Measurements from ENCODE around the gene TSSK6.

Gene TSSK6

DNA sequence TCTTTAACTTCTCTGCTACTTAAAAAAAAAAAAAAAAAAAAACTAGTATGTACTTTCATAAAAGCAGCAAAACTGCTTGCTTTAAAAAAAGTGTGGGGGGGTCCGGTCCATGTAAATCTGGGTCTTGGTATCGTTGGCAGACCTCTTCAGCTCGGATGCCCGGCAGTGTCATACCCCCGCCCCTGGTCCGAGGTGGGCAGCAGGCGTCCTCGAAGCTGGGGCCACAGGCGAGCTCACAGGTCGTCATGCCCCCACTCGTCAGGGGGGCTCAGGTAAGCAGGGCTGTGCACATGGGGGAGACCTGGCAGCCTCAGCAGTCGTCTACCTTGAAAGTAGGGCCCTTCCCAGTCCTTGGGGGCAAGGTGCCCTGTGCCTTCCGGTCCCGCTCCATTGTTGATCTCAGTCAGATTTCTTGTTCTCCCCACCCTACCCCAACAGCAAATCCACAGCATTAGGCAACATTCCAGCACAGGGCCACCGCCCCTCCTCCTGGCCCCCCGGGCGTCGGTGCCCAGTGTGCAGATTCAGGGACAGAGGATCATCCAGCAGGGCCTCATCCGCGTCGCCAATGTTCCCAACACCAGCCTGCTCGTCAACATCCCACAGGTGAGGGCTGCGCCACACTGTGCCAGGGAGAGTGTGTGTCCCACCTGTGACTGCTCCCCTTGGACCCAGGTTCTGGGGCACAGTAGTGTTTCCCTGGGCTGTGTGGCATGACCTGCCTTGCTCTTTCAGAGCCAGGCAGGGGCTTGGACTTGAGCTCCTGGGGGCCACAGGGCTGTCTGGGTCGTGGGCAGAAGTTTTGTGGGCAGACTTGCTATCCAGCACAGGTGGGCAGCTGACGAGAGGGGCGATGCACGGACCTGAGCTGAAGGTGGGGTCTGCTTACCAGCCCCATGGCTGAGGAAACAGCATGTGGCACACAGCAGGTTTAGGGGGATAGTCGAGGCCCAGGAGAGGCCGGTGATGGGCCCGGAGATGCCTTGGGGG, 19.4 kb downstream of the TSSK6 start:
- Histone ChIP-seq H3K27ac (ENCODE audit: low read length) (no peak overlapping the region), H3K36me3 (ENCODE audit: control insufficient read depth, low read depth, low read length) (peaks cover 37% of the 10 kb centered on the region), H3K4me3 (ENCODE audit: low read length) (no peak overlapping the region), H3K4me1 (ENCODE audit: control insufficient read depth, low read depth, low read length) (no peaks in the 10 kb centered on the region), H3K27me3 (ENCODE audit: control insufficient read depth, insufficient read depth, low read length) (no peaks in the 10 kb centered on the region), H3K9ac (ENCODE audit: low read length) (no peak overlapping the region), H3K9me3 (ENCODE audit: control insufficient read depth, low read depth, low read length) (no peaks in the 10 kb centered on the region)

DNA sequence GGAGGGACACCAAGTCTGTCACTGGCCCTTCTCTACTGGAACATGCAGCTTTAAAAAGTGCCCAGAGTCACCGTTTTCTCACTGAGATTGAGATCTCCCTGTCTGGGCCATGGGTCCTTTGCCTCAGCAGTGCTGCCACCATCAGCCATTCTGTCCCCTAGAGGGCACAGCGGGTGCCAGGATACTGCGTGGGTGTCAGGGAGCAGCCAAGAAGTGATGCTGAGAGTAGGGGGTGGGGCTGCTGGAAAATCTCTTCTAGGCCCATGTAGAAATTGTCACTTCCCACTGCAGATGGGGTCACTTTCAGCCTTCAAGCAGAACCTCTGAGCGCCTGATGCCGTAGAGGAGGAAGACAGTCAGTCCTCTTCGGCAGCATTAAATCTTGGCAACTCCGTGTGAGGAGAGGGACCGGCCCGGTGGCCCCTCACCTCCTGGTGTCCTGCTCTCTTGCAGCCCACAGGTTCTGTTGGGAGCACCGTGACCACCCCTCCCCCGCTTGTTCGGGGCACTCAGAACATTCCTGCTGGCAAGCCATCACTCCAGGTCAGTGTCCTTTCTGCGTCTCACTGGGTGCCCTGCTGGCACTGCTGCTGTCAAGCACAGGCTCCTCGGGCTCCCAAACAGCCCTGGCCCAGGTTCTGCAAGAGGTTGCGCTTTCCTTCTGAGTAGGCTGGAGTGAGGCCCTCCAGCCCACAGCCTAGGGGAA, 21.4 kb downstream of the TSSK6 start:
- Histone ChIP-seq H3K4me3 (ENCODE audit: low read length) (no peak overlapping the region), H3K9ac (ENCODE audit: low read length) (no peak overlapping the region), H3K4me1 (ENCODE audit: control insufficient read depth, low read depth, low read length) (peaks cover 13% of the 10 kb centered on the region), H3K36me3 (ENCODE audit: control insufficient read depth, low read depth, low read length) (peaks cover 27% of the 10 kb centered on the region), H3K9me3 (ENCODE audit: control insufficient read depth, low read depth, low read length) (no peaks in the 10 kb centered on the region), H3K27ac (ENCODE audit: low read length) (no peak overlapping the region), H3K27me3 (ENCODE audit: control insufficient read depth, insufficient read depth, low read length) (no peaks in the 10 kb centered on the region)

DNA sequence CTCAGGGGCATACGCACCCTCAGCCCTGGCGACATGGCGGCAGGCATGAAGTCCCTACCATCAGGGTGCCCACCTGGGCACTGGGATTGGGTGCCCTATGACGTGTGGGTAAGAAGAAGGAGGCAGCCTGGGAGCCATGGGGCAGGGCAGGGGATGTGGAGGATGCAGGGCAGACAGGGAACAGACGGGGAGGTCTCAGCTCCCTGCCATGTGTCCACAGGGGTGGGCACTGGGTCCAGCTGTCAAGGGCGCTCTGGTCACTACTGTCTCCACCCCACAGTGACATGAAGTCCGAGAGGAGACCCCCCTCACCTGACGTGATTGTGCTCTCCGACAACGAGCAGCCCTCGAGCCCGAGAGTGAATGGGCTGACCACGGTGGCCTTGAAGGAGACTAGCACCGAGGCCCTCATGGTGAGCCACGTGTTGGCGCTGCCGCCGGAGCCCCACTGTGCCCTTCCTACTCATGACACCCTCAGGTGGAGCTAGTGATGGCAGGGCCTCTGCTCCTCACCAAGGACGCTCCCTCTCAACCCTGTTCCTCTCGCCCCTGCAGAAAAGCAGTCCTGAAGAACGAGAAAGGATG, 23.2 kb downstream of the TSSK6 start:
- H3K9me3 ChIP-seq (ENCODE audit: control insufficient read depth, low read depth, low read length), result no peaks in the 10 kb centered on the region
- H3K27ac ChIP-seq (ENCODE audit: low read length), result no peak overlapping the region
- peaks cover 13% of the 10 kb centered on the region for H3K36me3 ChIP-seq (ENCODE audit: control insufficient read depth, low read depth, low read length)
- H3K4me3 ChIP-seq (ENCODE audit: low read length), result no peak overlapping the region
- no peaks in the 10 kb centered on the region for H3K27me3 ChIP-seq (ENCODE audit: control insufficient read depth, insufficient read depth, low read length)
- H3K9ac ChIP-seq (ENCODE audit: low read length), result no peak overlapping the region
- peaks cover 22% of the 10 kb centered on the region for H3K4me1 ChIP-seq (ENCODE audit: control insufficient read depth, low read depth, low read length)

GRCh38 chr19:19491321-19492025, 23.9 kb downstream of the TSSK6 start:
- H3K9me3 ChIP-seq (ENCODE audit: control insufficient read depth, low read depth, low read length), result no peaks in the 10 kb centered on the region
- H3K4me3 ChIP-seq (ENCODE audit: low read length), result no peak overlapping the region
- H3K27me3 ChIP-seq (ENCODE audit: control insufficient read depth, insufficient read depth, low read length), result no peaks in the 10 kb centered on the region
- H3K27ac ChIP-seq (ENCODE audit: low read length), result no peak overlapping the region
- H3K4me1 ChIP-seq (ENCODE audit: control insufficient read depth, low read depth, low read length), result peaks cover 22% of the 10 kb centered on the region
- H3K36me3 ChIP-seq (ENCODE audit: control insufficient read depth, low read depth, low read length), result peaks cover 8% of the 10 kb centered on the region
- H3K9ac ChIP-seq (ENCODE audit: low read length), result no peak overlapping the region

GRCh38 chr19:19490214-19490968, 25.0 kb downstream of the TSSK6 start:
- Histone ChIP-seq H3K9ac (ENCODE audit: low read length) (peak overlapping the region; percentile 48), H3K36me3 (ENCODE audit: control insufficient read depth, low read depth, low read length) (no peaks in the 10 kb centered on the region), H3K9me3 (ENCODE audit: control insufficient read depth, low read depth, low read length) (no peaks in the 10 kb centered on the region), H3K27ac (ENCODE audit: low read length) (peak overlapping the region; percentile 85), H3K4me3 (ENCODE audit: low read length) (no peak overlapping the region), H3K4me1 (ENCODE audit: control insufficient read depth, low read depth, low read length) (peaks cover 22% of the 10 kb centered on the region), H3K27me3 (ENCODE audit: control insufficient read depth, insufficient read depth, low read length) (no peaks in the 10 kb centered on the region)

DNA sequence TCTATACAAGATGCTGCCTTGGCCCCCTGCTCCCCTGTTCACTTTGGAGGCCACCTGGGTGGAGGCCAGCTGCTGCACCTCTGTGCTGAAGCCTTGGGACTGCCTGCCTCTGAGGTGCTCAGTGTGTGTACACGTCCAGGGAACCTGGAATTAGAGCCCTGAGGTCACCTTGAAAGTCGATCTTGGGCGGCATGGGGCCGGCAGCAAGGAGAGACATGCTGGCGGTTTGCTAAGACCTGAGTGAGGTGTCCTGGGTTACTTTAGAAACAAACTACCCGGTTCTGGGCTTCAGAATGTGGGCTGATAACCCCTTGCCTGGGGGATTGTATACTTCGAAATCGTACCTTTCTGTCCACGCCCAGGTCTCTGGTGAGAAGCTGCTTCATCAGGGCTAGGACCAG, 25.5 kb downstream of the TSSK6 start:
- Histone ChIP-seq H3K27me3 (ENCODE audit: control insufficient read depth, insufficient read depth, low read length) (no peaks in the 10 kb centered on the region), H3K9ac (ENCODE audit: low read length) (peak overlapping the region; percentile 48), H3K27ac (ENCODE audit: low read length) (peak overlapping the region; percentile 85), H3K4me1 (ENCODE audit: control insufficient read depth, low read depth, low read length) (peaks cover 22% of the 10 kb centered on the region), H3K36me3 (ENCODE audit: control insufficient read depth, low read depth, low read length) (no peaks in the 10 kb centered on the region), H3K9me3 (ENCODE audit: control insufficient read depth, low read depth, low read length) (no peaks in the 10 kb centered on the region), H3K4me3 (ENCODE audit: low read length) (no peak overlapping the region)

DNA sequence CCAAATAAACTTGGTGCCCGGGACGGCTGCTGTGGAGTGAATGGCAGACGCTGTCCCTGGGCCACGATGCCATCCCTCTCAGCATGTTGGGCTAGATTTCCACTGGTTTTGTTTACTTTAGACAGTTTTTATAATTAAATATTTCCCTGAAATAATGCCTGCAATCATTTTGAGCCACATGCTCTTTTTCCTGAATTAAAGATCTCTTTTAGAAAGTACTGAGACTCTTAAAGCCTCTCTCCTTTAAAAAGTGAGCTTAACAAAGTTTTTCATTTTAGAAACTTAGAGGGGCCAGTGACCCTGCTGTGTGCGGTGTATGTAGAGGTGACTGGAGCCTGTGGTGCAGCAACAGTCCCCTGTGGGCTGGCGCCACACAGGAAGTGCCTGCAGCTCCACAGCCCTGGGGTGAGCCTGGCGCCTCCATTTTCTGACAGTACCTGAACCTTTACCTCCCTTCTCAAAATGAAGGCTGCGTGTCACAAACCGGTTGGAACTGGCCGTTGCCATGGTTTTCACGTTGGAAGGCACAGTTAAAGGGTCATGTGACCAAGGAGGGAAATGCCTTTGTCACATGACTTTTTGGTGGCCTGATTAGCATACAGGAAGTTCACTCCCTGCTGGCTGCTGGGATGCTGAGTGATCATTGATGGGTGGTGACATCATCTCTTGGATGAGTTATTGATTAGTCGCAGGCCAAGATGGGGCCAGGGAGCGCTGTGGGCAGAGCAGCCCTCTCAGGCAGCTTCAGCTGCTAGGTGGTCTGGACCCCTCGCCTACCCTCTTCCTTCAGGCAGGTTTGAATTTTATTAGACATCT, 26.3 kb downstream of the TSSK6 start:
- Histone ChIP-seq H3K4me1 (ENCODE audit: control insufficient read depth, low read depth, low read length) (peaks cover 22% of the 10 kb centered on the region), H3K9ac (ENCODE audit: low read length) (peak overlapping the region; percentile 72), H3K36me3 (ENCODE audit: control insufficient read depth, low read depth, low read length) (no peaks in the 10 kb centered on the region), H3K27me3 (ENCODE audit: control insufficient read depth, insufficient read depth, low read length) (no peaks in the 10 kb centered on the region), H3K4me3 (ENCODE audit: low read length) (no peak overlapping the region), H3K27ac (ENCODE audit: low read length) (peak overlapping the region; percentile 94), H3K9me3 (ENCODE audit: control insufficient read depth, low read depth, low read length) (no peaks in the 10 kb centered on the region)

- Histone ChIP-seq H3K27ac (ENCODE audit: low read length) (peak overlapping the region; percentile 94), H3K9me3 (ENCODE audit: control insufficient read depth, low read depth, low read length) (no peaks in the 10 kb centered on the region), H3K4me3 (ENCODE audit: low read length) (no peak overlapping the region), H3K27me3 (ENCODE audit: control insufficient read depth, insufficient read depth, low read length) (no peaks in the 10 kb centered on the region), H3K4me1 (ENCODE audit: control insufficient read depth, low read depth, low read length) (peaks cover 22% of the 10 kb centered on the region), H3K9ac (ENCODE audit: low read length) (peak overlapping the region; percentile 72), H3K36me3 (ENCODE audit: control insufficient read depth, low read depth, low read length) (no peaks in the 10 kb centered on the region)
Measured at GRCh38 chr19:19487950-19488874, 27.1 kb downstream of the TSSK6 start.

DNA sequence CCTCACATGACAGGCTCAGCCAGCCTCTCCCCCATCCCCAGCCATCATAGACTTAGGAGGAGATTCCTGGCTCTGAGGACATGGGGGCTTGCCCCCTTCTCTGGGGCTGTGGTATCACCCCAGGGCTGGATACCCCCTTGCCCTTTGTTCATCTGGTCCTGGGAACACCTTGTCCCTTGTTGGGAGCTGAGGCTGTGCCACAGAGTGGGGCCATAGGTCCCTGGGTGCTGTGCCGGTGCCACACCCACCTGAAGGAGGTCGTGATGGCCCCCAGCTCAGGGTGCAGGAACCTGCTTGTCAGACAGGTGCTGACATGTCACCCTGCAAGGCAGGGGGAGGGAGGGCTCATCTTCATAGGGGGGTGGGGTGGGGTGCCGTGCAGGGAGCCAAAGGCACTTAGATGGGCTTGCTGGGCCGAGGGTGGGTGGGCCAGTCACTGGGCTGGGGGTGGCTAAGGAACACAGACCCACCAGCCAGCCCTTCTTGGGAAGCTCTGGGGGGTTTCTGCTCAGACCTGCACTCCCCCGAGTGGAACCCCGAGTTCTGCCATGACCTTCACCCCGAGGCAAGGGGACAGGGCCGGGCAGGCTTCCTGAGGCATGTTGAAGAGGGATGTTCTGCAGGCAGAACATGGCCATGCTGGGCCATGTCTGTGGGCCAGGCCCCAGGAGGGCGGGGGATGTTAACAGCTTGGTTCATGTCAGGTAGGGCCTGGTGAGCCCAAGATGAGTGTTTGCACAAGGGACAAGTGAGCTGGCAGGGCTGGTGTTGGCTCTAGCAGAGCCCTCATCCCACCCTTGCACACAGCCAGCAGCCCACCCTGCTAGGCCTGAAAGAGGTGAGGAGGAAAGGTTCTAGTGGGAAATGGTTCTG, 28.0 kb downstream of the TSSK6 start:
- Histone ChIP-seq H3K27ac (ENCODE audit: low read length) (no peak overlapping the region), H3K4me1 (ENCODE audit: control insufficient read depth, low read depth, low read length) (peaks cover 22% of the 10 kb centered on the region), H3K36me3 (ENCODE audit: control insufficient read depth, low read depth, low read length) (no peaks in the 10 kb centered on the region)

More for the DNA sequence above, 28.0 kb downstream of the TSSK6 start:
- Histone ChIP-seq H3K9ac (ENCODE audit: low read length) (no peak overlapping the region), H3K9me3 (ENCODE audit: control insufficient read depth, low read depth, low read length) (no peaks in the 10 kb centered on the region), H3K4me3 (ENCODE audit: low read length) (no peak overlapping the region), H3K27me3 (ENCODE audit: control insufficient read depth, insufficient read depth, low read length) (no peaks in the 10 kb centered on the region)
